ENCODE measurements around the gene GRIK2.

DNA sequence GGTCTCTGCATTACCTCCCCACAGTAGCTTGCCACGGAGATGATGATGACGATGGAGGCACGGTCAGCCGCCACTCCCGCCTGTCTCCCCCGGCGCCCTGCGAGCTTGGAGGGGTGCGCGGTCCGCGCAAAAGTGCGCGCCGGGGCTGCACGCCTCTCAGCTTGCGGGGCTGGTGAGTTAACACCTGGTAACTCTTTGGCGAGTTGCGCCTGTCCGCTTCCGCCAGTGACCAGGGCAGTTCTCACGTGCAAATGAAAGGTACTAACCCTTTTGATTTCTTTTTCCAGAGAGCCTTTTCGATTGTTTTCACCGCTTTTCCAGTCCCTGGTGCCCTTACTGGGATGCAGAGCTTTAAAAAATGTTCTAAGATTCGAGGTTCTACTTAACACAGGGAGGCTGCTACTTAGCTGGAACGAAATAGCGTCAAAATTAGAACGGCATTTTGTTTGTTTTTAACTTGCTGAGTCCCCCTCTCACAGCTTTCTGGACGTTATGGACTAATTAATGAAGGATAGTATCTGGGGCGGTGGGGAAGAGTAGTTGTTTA lies 6.2 kb downstream of the GRIK2 start:
- TF ChIP-seq POLR2AphosphoS5 (IDR thresholded peaks at IDR 0.05; ENCODE audit: low read depth, low read length), result no peak
- no peak for TF ChIP-seq FOXJ3 (CRISPR knock-in tag; IDR thresholded peaks at IDR 0.05)
- TF ChIP-seq TAF1 (IDR thresholded peaks at IDR 0.05; ENCODE audit: borderline replicate concordance, low read depth, low read length), result no peak
- TF ChIP-seq, protein P1, sequence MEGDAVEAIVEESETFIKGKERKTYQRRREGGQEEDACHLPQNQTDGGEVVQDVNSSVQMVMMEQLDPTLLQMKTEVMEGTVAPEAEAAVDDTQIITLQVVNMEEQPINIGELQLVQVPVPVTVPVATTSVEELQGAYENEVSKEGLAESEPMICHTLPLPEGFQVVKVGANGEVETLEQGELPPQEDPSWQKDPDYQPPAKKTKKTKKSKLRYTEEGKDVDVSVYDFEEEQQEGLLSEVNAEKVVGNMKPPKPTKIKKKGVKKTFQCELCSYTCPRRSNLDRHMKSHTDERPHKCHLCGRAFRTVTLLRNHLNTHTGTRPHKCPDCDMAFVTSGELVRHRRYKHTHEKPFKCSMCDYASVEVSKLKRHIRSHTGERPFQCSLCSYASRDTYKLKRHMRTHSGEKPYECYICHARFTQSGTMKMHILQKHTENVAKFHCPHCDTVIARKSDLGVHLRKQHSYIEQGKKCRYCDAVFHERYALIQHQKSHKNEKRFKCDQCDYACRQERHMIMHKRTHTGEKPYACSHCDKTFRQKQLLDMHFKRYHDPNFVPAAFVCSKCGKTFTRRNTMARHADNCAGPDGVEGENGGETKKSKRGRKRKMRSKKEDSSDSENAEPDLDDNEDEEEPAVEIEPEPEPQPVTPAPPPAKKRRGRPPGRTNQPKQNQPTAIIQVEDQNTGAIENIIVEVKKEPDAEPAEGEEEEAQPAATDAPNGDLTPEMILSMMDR (IDR thresholded peaks at IDR 0.05), result no peak
- no peak for TF ChIP-seq EP300 (IDR thresholded peaks at IDR 0.05; ENCODE audit: borderline replicate concordance in 1 of 2, low read depth in 1 of 2, low read length in 1 of 2)
- TF ChIP-seq, protein P2, sequence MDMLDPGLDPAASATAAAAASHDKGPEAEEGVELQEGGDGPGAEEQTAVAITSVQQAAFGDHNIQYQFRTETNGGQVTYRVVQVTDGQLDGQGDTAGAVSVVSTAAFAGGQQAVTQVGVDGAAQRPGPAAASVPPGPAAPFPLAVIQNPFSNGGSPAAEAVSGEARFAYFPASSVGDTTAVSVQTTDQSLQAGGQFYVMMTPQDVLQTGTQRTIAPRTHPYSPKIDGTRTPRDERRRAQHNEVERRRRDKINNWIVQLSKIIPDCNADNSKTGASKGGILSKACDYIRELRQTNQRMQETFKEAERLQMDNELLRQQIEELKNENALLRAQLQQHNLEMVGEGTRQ (IDR thresholded peaks at IDR 0.05; ENCODE audit: borderline replicate concordance, low read depth, low read length), result no peak
- TF ChIP-seq GABPA (IDR thresholded peaks at IDR 0.05; ENCODE audit: low read depth), result no peak
- no peak for TF ChIP-seq RAD21 (IDR thresholded peaks at IDR 0.05; ENCODE audit: low read length)
- no peak for TF ChIP-seq FOXM1 (IDR thresholded peaks at IDR 0.05; ENCODE audit: low read depth)
- TF ChIP-seq, protein P3, sequence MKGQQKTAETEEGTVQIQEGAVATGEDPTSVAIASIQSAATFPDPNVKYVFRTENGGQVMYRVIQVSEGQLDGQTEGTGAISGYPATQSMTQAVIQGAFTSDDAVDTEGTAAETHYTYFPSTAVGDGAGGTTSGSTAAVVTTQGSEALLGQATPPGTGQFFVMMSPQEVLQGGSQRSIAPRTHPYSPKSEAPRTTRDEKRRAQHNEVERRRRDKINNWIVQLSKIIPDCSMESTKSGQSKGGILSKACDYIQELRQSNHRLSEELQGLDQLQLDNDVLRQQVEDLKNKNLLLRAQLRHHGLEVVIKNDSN (IDR thresholded peaks at IDR 0.05; ENCODE audit: borderline replicate concordance, low read depth), result no peak
- TF ChIP-seq ELF1 (IDR thresholded peaks at IDR 0.05), result no peak
- no peak for TF ChIP-seq MEF2A (IDR thresholded peaks at IDR 0.05; ENCODE audit: borderline replicate concordance, low read depth)
- TF ChIP-seq NRF1 (IDR thresholded peaks at IDR 0.05; ENCODE audit: low read depth, low read length), result no peak
- TF ChIP-seq, protein P4, sequence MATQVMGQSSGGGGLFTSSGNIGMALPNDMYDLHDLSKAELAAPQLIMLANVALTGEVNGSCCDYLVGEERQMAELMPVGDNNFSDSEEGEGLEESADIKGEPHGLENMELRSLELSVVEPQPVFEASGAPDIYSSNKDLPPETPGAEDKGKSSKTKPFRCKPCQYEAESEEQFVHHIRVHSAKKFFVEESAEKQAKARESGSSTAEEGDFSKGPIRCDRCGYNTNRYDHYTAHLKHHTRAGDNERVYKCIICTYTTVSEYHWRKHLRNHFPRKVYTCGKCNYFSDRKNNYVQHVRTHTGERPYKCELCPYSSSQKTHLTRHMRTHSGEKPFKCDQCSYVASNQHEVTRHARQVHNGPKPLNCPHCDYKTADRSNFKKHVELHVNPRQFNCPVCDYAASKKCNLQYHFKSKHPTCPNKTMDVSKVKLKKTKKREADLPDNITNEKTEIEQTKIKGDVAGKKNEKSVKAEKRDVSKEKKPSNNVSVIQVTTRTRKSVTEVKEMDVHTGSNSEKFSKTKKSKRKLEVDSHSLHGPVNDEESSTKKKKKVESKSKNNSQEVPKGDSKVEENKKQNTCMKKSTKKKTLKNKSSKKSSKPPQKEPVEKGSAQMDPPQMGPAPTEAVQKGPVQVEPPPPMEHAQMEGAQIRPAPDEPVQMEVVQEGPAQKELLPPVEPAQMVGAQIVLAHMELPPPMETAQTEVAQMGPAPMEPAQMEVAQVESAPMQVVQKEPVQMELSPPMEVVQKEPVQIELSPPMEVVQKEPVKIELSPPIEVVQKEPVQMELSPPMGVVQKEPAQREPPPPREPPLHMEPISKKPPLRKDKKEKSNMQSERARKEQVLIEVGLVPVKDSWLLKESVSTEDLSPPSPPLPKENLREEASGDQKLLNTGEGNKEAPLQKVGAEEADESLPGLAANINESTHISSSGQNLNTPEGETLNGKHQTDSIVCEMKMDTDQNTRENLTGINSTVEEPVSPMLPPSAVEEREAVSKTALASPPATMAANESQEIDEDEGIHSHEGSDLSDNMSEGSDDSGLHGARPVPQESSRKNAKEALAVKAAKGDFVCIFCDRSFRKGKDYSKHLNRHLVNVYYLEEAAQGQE (IDR thresholded peaks at IDR 0.05; ENCODE audit: low read depth, low read length), result no peak
